ENCODE data around the gene TDRD9.

TDRD9 gene, protein sequence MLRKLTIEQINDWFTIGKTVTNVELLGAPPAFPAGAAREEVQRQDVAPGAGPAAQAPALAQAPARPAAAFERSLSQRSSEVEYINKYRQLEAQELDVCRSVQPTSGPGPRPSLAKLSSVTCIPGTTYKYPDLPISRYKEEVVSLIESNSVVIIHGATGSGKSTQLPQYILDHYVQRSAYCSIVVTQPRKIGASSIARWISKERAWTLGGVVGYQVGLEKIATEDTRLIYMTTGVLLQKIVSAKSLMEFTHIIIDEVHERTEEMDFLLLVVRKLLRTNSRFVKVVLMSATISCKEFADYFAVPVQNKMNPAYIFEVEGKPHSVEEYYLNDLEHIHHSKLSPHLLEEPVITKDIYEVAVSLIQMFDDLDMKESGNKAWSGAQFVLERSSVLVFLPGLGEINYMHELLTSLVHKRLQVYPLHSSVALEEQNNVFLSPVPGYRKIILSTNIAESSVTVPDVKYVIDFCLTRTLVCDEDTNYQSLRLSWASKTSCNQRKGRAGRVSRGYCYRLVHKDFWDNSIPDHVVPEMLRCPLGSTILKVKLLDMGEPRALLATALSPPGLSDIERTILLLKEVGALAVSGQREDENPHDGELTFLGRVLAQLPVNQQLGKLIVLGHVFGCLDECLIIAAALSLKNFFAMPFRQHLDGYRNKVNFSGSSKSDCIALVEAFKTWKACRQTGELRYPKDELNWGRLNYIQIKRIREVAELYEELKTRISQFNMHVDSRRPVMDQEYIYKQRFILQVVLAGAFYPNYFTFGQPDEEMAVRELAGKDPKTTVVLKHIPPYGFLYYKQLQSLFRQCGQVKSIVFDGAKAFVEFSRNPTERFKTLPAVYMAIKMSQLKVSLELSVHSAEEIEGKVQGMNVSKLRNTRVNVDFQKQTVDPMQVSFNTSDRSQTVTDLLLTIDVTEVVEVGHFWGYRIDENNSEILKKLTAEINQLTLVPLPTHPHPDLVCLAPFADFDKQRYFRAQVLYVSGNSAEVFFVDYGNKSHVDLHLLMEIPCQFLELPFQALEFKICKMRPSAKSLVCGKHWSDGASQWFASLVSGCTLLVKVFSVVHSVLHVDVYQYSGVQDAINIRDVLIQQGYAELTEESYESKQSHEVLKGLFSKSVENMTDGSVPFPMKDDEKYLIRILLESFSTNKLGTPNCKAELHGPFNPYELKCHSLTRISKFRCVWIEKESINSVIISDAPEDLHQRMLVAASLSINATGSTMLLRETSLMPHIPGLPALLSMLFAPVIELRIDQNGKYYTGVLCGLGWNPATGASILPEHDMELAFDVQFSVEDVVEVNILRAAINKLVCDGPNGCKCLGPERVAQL (N-terminal part only)

DNA sequence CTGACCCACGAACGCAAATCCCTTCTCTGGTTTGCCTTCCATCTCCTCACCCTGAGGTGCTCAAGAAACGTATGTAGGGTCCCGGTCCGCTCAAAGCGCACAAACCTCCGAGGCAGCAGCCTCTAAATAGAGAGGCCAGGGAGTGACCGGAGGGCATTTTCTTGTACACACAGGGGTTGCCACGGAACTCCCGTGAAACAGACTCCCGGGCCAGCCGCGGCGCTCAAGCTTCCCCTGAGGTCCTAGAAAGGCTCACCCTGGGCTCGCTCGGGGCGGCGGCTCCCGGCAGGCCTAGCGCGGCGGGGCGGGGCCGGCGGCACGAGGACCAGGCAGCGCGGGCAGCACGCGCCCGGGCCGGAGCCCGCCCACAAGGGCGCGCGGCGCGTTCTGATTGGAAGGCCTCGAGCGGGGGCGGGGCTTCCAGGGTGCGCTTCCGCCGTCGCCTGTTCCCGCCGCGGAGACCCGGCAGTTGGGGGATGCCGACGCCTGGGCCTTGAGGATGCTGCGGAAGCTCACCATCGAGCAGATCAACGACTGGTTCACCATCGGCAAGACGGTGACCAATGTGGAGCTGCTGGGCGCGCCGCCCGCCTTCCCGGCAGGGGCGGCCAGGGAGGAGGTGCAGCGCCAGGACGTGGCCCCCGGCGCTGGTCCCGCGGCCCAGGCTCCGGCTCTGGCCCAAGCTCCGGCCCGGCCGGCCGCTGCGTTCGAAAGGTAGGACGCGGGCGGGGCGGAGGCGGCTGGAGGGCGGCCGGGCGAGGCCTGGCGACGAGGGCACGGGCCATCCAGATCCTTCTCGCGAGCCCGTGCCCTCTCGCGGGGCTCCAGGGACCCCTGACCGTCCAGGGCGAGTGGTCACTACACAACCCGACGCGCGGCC is at the start of gene TDRD9:
Gene TDRD9, plus strand, starts transcription at position 446 of the 880 bp plus-strand sequence. Its CDS starts 54 bp downstream, at position 500.
- TF ChIP-seq POLR2A (IDR thresholded peaks at IDR 0.05; ENCODE audit: low read length) (no peak), GATA1 (IDR thresholded peaks at IDR 0.05; ENCODE audit: low read depth, low read length) (no peak)
- DNase-seq = no peak

DNA sequence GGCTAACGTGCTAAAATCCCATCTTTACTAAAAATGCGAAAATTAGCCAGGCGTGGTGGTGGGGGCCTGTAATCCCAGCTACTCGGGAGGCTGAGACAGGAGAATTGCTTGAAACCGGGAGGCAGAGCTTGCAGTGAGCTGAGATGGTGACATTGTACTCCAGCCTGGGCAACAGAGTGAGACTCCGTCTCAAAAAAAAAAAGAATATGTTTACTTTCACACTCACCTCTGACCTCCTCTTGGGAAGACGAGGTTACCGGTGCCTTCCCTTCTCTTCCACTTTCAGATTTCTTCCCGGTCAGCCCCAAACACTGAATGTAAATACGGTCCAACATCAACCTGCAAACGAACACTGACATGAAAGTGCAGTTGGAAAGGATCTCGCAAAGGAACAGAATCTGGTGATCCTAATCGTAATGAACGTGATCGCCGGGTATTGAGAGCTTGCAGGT is 49.1 kb upstream of the TDRD9 start:
- no peak for DNase-seq
- TF ChIP-seq GATA1 (IDR thresholded peaks at IDR 0.05; ENCODE audit: low read depth, low read length) (no peak), POLR2A (IDR thresholded peaks at IDR 0.05; ENCODE audit: low read length) (no peak)

DNA sequence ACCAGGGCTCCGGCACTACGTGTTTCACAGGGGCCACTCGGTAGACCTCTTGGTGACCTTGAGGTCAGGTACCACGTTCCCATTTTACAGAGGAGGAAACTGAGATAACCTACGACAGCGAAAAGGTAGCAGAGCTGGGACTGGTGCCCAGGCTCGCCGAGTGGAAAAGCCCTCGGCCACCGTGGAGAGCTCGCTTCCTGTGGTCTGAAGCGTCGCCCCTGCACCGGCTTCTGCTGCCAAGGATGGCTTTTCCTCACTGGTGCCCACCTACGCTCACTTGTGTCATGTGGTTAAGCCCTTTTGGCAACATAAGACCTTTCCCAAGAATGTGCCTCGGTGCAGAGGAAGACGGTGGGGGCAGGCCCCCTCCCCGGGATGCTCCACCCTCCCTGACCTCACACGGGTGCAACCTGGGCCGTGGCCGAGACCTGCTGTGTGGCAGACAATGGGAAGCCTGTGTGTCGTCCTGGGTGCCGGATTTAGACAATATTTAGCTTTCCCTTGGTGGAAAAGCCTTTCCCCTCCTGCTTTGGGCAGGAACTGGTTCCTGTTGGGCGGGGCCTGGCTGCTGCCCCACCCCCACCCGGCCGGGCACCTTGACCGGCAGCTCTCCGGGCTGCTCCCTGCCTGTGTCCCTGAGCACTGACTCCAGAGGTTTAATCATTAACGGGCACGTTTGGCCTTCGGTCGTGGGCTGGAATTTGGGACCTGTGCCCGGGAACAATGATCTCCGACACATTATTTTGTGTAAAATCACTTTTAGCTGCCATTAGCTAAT is 48.5 kb upstream of the TDRD9 start:
- TF ChIP-seq GATA1 (IDR thresholded peaks at IDR 0.05; ENCODE audit: low read depth, low read length) (no peak), POLR2A (IDR thresholded peaks at IDR 0.05; ENCODE audit: low read length) (no peak)
- no peak for DNase-seq

DNA sequence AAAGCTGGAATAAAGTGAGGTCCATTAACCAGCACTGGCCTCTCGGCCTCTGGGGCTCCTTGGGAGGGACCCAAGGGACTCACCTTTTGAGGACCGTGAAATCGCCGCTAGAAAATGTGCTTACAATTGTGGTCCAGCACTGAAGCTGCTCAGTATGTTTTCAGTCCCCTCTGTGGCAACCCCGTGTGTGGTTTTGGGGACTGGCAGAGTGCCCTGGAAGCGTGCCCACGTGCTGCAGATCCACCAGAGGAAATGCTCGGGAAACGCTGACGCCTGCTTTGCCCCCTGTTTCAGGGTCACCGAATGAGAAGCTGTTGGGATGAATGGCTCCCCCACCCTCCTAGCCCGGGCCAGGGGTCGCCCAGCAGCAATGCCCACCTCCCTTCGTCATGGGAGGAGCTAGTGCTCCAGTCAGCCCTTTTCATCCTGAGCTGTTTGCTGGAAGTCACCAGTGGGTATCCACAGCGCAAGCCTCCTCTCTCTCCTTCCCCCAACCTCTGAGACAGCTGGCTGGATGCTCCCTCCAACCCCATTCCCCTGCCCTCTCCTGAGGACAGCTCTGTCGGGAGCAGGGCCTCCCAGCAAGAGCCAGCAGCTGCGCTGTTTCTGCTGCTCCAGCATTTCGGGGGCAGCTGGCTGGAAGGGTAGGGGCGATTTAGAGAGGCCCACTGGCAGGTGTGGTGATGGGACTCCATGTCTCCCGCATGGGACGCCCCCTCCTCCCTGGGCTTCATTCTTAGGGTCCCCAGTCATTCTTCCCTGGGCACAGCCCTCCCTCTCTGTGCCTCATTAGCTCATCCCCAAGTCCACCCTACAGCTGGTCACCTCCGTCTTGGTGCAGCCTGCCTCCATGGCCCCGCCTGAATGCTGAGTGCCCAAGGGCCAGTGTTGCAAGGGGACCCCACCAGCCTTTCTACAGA is 47.6 kb upstream of the TDRD9 start:
- no peak for DNase-seq
- no peak for TF ChIP-seq POLR2A (IDR thresholded peaks at IDR 0.05; ENCODE audit: low read length)
- TF ChIP-seq GATA1 (IDR thresholded peaks at IDR 0.05; ENCODE audit: low read depth, low read length) = no peak

DNA sequence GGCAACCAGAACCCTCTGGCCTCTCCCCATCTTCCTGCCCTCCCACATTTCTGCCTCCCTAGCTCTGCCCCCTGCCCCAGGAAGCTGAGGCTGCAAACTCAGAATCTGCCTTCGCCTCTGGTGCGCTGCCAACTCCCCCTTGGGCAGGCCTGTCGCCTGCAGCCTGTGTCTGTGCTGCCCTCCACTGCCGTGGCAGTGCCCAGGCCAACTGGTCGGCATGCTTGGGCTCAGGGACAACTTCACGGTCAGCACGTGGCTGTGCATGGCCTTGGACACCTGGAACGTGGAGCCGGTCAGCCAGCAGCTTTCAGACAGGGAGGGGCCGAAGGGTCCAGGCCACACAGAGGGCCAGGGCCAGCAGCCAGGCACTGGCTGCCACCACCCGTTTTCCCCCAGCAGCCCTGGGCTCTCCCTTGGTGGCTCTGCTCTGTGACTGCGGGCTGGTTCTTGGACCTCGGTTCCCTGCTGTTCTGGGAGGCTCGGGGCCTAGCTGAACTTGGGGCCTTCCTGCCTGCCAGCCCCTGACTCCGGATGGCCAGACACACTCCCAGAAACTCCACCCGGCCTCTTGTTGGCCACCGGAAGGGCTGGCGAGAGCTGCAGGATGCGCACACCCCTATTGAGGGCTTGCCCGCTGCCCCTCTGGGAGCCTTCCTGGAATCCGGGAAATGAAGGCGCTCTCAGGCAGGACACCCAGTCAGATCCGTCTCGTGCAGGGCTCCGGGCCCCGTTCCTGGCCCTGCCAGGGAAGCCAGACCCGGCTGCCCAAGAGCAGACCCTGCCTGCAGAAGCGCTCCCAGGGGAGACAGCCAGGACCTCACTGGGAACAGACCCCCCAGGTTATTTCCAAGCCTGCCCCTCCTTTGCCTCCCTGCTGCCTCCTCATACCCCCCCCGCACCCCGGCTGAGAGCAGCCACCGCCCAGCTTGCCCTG is 46.7 kb upstream of the TDRD9 start:
- TF ChIP-seq GATA1 (IDR thresholded peaks at IDR 0.05; ENCODE audit: low read depth, low read length) (no peak), POLR2A (IDR thresholded peaks at IDR 0.05; ENCODE audit: low read length) (no peak)
- DNase-seq = no peak

DNA sequence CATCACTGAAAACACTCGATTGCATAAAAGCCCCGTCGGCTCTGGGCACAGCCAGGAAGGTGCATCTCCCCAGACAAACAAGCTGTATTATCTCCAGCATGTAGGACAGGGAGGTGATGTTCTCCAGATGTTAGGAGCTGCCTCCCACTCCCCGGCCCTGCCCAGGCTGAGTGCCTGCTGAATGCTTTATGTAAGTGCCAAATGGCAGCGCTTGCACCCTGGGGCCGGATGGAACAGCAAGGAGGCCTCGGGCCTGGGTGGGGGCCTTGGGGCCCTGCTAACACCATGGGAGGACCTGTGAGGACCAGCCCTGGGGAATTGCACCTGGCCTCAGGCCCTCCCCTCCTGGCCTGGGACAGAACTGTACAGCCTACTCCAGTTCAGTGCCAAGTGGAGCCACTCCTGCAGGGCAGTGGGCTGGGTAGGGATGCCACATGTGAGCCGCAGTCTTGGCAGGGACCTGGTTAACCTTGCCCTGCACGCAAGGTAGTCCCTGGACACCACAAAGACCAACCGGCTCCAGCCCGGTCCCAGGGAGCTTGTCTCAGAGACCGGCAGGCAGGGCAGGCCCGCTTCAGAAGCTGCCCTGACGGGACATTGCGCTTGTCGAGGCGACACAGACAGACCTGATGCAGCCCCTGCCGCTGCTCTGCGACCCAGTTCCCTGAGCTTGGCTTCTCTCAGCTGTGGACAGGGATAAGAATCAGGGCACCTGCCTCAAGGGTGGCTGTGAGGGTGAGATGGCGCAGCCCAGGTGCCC is 45.6 kb upstream of the TDRD9 start:
- no peak for TF ChIP-seq GATA1 (IDR thresholded peaks at IDR 0.05; ENCODE audit: low read depth, low read length)
- no peak for DNase-seq

DNA sequence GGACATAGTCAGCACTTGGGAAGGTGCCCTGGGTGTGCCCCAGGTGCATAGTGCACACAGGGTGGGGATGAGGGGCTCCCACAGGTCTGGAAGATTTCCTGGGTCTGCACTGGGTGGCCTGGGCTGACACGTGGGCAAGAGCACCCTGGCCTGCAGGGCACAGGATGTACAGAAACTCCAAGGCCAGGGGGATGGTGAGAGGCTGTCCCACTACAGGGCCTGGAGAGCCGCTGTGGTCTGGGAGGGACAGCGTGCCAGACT is 45.1 kb upstream of the TDRD9 start:
- no peak for DNase-seq
- no peak for TF ChIP-seq POLR2A (IDR thresholded peaks at IDR 0.05; ENCODE audit: low read length)
- TF ChIP-seq GATA1 (IDR thresholded peaks at IDR 0.05; ENCODE audit: low read depth, low read length) = no peak

DNA sequence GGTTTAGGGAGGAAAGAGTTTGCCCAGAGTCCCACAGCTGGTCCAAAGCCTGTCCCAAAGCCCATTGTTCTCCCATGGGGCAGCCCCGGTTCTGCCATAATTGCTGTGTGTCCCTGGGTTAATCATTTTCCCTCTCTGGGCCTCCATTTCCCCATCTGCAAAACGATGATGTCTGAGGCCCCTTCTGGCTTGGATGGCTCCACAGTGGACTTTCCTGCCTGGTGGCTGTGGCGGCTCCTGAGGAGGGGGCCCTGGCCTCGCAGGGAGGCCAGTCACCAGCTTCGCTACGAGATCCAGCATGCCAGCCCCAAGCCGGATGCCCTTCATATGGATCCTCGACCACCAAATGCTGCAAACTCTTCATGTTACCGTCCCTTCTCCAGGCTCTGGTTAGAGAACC is 43.4 kb upstream of the TDRD9 start:
- TF ChIP-seq GATA1 (IDR thresholded peaks at IDR 0.05; ENCODE audit: low read depth, low read length) = no peak
- no peak for TF ChIP-seq POLR2A (IDR thresholded peaks at IDR 0.05; ENCODE audit: low read length)
- no peak for DNase-seq

DNA sequence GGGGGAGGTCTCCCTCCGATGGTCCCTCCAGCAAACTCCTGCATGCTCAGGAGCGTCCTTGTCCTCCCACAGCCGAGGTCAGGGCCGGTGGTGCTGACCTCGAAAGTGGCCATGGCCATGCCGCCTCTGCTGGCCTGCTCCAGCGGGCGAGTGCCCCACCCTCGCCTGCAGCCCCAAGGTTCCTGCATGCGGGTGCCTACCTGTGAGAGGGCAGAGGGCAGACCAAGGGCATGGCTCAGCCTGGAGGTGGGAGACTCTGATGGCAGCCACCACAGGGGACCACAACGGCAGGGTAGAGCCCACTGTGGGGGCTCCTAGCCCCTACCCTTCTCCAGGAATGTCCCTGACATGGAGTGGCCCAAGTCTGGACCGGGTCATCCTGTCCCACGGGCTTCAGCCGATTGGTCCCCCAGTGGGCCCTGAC is 42.7 kb upstream of the TDRD9 start:
- no peak for DNase-seq
- no peak for TF ChIP-seq GATA1 (IDR thresholded peaks at IDR 0.05; ENCODE audit: low read depth, low read length)

All from erythroblast (primary cell).